Measurements from ENCODE around the gene TPTE2. TPM values are rescaled to one million over a fixed set of nuclear protein-coding genes. Genes with fewer than 3 reads are reported as not detected.

TPTE2 gene
- total RNA-seq, 1 experiment from 2014 or later: not detected

DNA sequence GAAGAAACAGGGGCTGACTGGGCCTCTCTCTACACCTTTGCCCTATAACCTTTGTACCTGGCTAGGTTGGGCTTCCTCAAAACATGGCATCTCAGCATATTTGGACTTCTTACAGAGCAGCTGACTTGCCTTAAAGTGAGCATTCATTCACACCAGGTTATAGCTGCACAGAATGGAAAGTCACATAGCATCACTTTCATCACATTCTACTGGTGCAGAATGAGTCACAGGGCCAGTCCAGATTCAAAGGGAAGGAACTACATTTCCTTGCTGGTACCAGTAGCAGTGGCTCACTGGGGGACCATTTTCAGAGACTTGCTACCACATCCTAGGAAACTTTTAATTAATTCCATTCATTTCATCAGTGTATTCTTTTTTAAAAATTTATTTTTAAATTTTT is 20.3 kb upstream of the TPTE2 start:
- Mint-ChIP-seq H3K27me3 (ENCODE audit: unreplicated experiment) (peaks cover 7% of the 10 kb centered on the region), H3K9me3 (ENCODE audit: low read depth, unreplicated experiment) (no peaks in the 10 kb centered on the region), H3K27ac (ENCODE audit: unreplicated experiment) (no peak overlapping the region), H3K4me1 (ENCODE audit: low read depth, unreplicated experiment) (no peaks in the 10 kb centered on the region), H3K36me3 (ENCODE audit: insufficient read depth, unreplicated experiment) (no peaks in the 10 kb centered on the region), H3K4me3 (ENCODE audit: low read depth, unreplicated experiment) (no peak overlapping the region)
- intact Hi-C loops (cut with micrococcal nuclease; ENCODE audit: unreplicated experiment): no loop called here
- CTCF ChIA-PET: no interaction called here
- TF ChIP-seq, protein P1, sequence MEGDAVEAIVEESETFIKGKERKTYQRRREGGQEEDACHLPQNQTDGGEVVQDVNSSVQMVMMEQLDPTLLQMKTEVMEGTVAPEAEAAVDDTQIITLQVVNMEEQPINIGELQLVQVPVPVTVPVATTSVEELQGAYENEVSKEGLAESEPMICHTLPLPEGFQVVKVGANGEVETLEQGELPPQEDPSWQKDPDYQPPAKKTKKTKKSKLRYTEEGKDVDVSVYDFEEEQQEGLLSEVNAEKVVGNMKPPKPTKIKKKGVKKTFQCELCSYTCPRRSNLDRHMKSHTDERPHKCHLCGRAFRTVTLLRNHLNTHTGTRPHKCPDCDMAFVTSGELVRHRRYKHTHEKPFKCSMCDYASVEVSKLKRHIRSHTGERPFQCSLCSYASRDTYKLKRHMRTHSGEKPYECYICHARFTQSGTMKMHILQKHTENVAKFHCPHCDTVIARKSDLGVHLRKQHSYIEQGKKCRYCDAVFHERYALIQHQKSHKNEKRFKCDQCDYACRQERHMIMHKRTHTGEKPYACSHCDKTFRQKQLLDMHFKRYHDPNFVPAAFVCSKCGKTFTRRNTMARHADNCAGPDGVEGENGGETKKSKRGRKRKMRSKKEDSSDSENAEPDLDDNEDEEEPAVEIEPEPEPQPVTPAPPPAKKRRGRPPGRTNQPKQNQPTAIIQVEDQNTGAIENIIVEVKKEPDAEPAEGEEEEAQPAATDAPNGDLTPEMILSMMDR (IDR thresholded peaks at IDR 0.05; ENCODE audit: unreplicated experiment): no peak
- BruUV-seq (replicated peaks): no TSS peak
- no peak for DNase-seq

DNA sequence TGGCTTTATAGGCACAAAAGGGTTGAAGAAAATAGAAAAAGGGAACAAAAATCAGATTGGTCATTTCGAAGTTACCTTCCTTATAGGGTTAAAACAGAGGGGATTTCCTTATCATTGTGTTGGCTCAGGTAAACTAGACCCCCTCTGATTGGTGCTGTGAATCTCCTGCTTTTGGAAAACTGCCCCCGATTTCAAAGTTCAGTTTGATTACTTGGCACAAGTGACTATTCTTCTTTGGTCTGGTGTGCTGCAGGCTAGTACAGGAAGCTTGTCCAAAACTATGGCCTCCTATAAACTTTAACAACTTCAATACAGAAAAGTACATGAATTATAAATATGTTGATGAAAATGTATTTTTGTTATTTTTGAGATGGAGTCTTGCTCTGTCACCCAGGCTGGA is 13.9 kb upstream of the TPTE2 start:
- TF ChIP-seq, protein P1 (IDR thresholded peaks at IDR 0.05; ENCODE audit: unreplicated experiment): no peak
- Mint-ChIP-seq H3K36me3 (ENCODE audit: insufficient read depth, unreplicated experiment) (no peaks in the 10 kb centered on the region), H3K9me3 (ENCODE audit: low read depth, unreplicated experiment) (no peaks in the 10 kb centered on the region), H3K27ac (ENCODE audit: unreplicated experiment) (no peak overlapping the region), H3K4me3 (ENCODE audit: low read depth, unreplicated experiment) (no peak overlapping the region), H3K27me3 (ENCODE audit: unreplicated experiment) (peaks cover 6% of the 10 kb centered on the region), H3K4me1 (ENCODE audit: low read depth, unreplicated experiment) (no peaks in the 10 kb centered on the region)
- intact Hi-C loops (cut with micrococcal nuclease; ENCODE audit: unreplicated experiment): no loop called here
- BruUV-seq (replicated peaks): no TSS peak
- CTCF ChIA-PET: no interaction called here
- no peak for DNase-seq

DNA sequence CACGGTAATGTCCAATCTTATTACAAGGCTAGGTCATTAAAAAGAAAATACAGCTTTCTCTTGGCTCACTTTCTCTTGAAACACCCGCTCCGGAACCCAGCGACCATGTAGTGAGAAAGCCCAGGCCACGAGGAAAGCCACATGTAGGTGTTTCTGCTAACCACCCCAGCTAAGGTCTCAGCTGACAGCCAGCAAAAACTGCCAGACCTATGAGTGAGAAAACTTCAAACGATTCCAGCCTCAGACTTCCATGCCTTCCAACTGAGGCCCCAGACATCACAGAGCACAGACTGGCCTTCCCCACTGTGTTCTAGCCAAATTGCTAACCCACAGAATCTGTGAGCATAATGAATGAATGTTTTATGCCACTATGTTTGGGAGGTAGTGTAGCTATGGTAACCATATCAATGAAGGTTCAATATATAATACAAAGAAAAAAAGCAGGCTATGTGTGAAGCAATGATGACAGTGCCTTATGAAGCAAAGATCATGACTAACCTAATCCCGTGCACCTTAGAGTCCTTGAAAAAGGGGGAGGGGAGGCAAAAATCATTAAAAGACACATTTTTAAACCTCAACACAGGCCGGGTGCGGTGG is 11.9 kb upstream of the TPTE2 start:
- Mint-ChIP-seq H3K4me3 (ENCODE audit: low read depth, unreplicated experiment) (no peak overlapping the region), H3K27me3 (ENCODE audit: unreplicated experiment) (no peaks in the 10 kb centered on the region), H3K9me3 (ENCODE audit: low read depth, unreplicated experiment) (no peaks in the 10 kb centered on the region), H3K4me1 (ENCODE audit: low read depth, unreplicated experiment) (no peaks in the 10 kb centered on the region), H3K27ac (ENCODE audit: unreplicated experiment) (no peak overlapping the region), H3K36me3 (ENCODE audit: insufficient read depth, unreplicated experiment) (no peaks in the 10 kb centered on the region)
- BruUV-seq (replicated peaks): no TSS peak
- intact Hi-C loops (cut with micrococcal nuclease; ENCODE audit: unreplicated experiment): no loop called here
- TF ChIP-seq, protein P1 (IDR thresholded peaks at IDR 0.05; ENCODE audit: unreplicated experiment): no peak
- CTCF ChIA-PET: no interaction called here
- DNase-seq: no peak

DNA sequence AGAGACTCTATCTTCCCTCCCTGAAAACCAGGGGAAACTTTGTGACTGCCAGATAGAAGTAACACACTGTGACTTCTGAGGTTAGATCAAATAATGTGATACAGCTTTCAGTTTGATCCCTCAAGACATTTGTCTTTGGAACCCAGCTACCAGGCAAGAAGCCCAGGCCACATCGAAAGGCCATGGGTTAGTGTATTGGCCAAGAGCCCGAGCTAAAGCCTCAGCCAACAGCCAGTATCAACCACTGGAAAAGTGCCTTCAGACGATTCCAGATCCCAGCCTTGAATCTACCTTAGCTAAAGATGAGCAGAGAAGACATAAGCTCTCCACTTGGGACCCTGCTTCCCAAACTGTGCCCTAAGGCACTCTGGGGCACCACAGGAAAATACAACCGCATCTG is 10.9 kb upstream of the TPTE2 start:
- H3K4me3 Mint-ChIP-seq (ENCODE audit: low read depth, unreplicated experiment): no peak overlapping the region
- intact Hi-C loops (cut with micrococcal nuclease; ENCODE audit: unreplicated experiment): no loop called here
- H3K27ac Mint-ChIP-seq (ENCODE audit: unreplicated experiment): no peak overlapping the region
- no peak for DNase-seq
- H3K36me3 Mint-ChIP-seq (ENCODE audit: insufficient read depth, unreplicated experiment): no peaks in the 10 kb centered on the region
- H3K4me1 Mint-ChIP-seq (ENCODE audit: low read depth, unreplicated experiment): no peaks in the 10 kb centered on the region
- BruUV-seq (replicated peaks): no TSS peak
- H3K27me3 Mint-ChIP-seq (ENCODE audit: unreplicated experiment): no peaks in the 10 kb centered on the region
- TF ChIP-seq, protein P1 (IDR thresholded peaks at IDR 0.05; ENCODE audit: unreplicated experiment): no peak
- H3K9me3 Mint-ChIP-seq (ENCODE audit: low read depth, unreplicated experiment): no peaks in the 10 kb centered on the region
- CTCF ChIA-PET: no interaction called here
